PC-3 (cell line): ENCODE measurements around the gene SLC17A1.

Experiments used
- EZH2 ChIP-seq: fragments of 300-600 bp; sonication (generic); IDR thresholded peaks from one replicate; pipeline ENCODE4 v1.6.1; 2017; ENCODE audit warnings: antibody characterized with exemption, mild to moderate bottlenecking, low read length; ENCODE audit not compliant: unreplicated experiment
- EZH2phosphoT487 ChIP-seq: fragments of 300-600 bp; sonication (generic); IDR thresholded peaks from 2 replicates; pipeline ENCODE4 v1.6.1; 2018; ENCODE audit warnings: mild to moderate bottlenecking, antibody characterized with exemption, low read length, borderline replicate concordance
- TF ChIP-seq, protein P1 (sequence below): fragments of 300-600 bp; sonication (generic); conservative IDR thresholded peaks from 2 replicates; pipeline ENCODE4 v1.5.1; 2017; ENCODE audit warnings: antibody characterized with exemption, low read depth, mild to moderate bottlenecking, low read length

DNA sequence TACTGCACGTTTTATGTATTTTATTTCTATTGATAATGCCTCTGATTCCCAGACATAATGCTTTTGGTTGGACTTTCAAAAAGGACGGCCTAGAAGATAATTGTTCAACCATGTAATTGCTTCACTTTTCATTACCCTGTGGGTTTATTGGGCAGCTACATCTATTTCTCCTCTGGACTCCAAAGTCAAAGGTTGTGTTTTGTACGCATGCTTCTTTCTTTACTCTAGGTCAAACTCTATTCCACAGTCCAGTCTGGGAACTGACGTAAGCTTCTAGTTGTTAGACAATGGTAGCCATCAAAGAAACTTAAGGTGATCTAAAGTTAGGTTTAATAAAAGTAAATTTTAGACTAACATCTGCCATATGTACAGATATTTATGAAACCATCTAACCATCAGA lies 48.7 kb upstream of the SLC17A1 start:
- no peak for TF ChIP-seq EZH2
- TF ChIP-seq, protein P1, sequence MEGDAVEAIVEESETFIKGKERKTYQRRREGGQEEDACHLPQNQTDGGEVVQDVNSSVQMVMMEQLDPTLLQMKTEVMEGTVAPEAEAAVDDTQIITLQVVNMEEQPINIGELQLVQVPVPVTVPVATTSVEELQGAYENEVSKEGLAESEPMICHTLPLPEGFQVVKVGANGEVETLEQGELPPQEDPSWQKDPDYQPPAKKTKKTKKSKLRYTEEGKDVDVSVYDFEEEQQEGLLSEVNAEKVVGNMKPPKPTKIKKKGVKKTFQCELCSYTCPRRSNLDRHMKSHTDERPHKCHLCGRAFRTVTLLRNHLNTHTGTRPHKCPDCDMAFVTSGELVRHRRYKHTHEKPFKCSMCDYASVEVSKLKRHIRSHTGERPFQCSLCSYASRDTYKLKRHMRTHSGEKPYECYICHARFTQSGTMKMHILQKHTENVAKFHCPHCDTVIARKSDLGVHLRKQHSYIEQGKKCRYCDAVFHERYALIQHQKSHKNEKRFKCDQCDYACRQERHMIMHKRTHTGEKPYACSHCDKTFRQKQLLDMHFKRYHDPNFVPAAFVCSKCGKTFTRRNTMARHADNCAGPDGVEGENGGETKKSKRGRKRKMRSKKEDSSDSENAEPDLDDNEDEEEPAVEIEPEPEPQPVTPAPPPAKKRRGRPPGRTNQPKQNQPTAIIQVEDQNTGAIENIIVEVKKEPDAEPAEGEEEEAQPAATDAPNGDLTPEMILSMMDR: no peak
- TF ChIP-seq EZH2phosphoT487: no peak
